CD4-positive, alpha-beta T cell treated with Interleukin-15 for 1 hour (primary cell): ENCODE measurements around the gene EIF3D.

Experiments
- DNase-seq: peaks from one replicate; pipeline ENCODE4 v3.0.0-alpha.2; 2020

EIF3D gene

GRCh38 chr22:36464715-36465231 is 64.2 kb downstream of the EIF3D start:
- no peak for DNase-seq

DNA sequence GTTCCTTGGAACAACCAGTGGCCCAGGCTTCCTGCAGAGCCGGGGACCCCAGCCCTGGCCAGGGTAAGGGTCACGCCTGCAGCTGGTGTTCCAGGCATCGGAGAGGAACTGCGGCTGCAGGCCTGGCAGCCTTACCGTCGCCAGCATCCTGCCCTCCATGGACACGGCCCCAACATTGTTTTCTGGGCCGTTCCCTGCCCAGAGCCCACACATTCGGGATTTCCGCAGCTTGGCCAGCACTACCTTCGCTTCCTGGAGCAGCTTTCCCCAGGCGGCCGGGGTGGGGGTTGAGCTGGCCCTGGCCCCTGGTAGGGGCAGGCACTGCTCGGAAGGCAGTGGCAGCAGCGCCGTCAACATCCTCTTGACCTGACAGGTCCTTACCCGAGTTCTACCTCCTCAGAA is 65.2 kb downstream of the EIF3D start:
- no peak for DNase-seq

GRCh38 chr22:36461665-36462649 is 67.0 kb downstream of the EIF3D start:
- DNase-seq = no peak
